PC-3 (cell line): ENCODE measurements around the gene KLHL8. TPM values are rescaled to one million over a fixed set of nuclear protein-coding genes. Genes with fewer than 3 reads are reported as not detected.

Experiments used
- ATAC-seq: fragments of 200-7000 bp; cut with Tn5 transposase; 2 replicates; pipeline ENCODE4 v1.9.1; 2020; ENCODE audit warnings: mild to moderate bottlenecking, moderate library complexity
- BruUV-seq: library from RNA; stranded (reverse); fragments of 400-500 nt; replicated peaks from 2 replicates; lab custom pipeline; 2021; lab: Mats Ljungman, UMichigan
- CTCF ChIA-PET: fragments of 300-600 bp; sonication (Branson Sonifier 250); formaldehyde crosslinking; loops from one replicate; lab custom pipeline; 2022; ENCODE audit warnings: antibody characterized with exemption; lab: Charles Lee
- POLR2A ChIA-PET: fragments of 300-600 bp; sonication (Branson Sonifier 250); formaldehyde crosslinking; loops from one replicate; lab custom pipeline; 2022; ENCODE audit warnings: antibody characterized with exemption; ENCODE audit not compliant: unreplicated experiment; lab: Charles Lee
- DNase-seq: peaks from one replicate; pipeline ENCODE4 v3.0.0-alpha.2; 2015
- H2AFZ ChIP-seq: fragments of 300-600 bp; sonication (generic); 2 replicates; pipeline ENCODE4 v1.6.0; 2016; ENCODE audit warnings: antibody characterized with exemption, low read length
- H3F3A ChIP-seq: fragments of 300-600 bp; sonication (generic); one replicate; pipeline ENCODE4 v1.6.0; 2017; ENCODE audit warnings: antibody characterized with exemption, low read length, control low read depth, mild to moderate bottlenecking; ENCODE audit not compliant: unreplicated experiment
- H3K27ac ChIP-seq: fragments of 300-600 bp; sonication (generic); 2 replicates; pipeline ENCODE4 v1.5.1; 2016; ENCODE audit warnings: mild to moderate bottlenecking, low read length
- H3K27me3 ChIP-seq: fragments of 300-600 bp; sonication (generic); 2 replicates; pipeline ENCODE4 v1.6.1; 2016; ENCODE audit warnings: low read length, mixed read lengths
- H3K36me3 ChIP-seq: fragments of 300-600 bp; sonication (generic); 2 replicates; pipeline ENCODE4 v1.6.1; 2016; ENCODE audit warnings: low read depth, mixed run types, low read length, mixed read lengths
- H3K4me1 ChIP-seq: fragments of 300-600 bp; sonication (generic); 2 replicates; pipeline ENCODE4 v1.5.1; 2016; ENCODE audit warnings: low read length; ENCODE audit not compliant: insufficient read depth
- H3K4me2 ChIP-seq: fragments of 300-600 bp; sonication (generic); 2 replicates; pipeline ENCODE4 v1.6.0; 2016; ENCODE audit warnings: low read length
- H3K4me3 ChIP-seq: fragments of 300-600 bp; sonication (generic); 2 replicates; pipeline ENCODE4 v1.5.1; 2016; ENCODE audit warnings: mild to moderate bottlenecking, low read length, mixed read lengths
- H3K79me2 ChIP-seq: fragments of 300-600 bp; sonication (generic); 2 replicates; pipeline ENCODE4 v1.6.1; 2017; ENCODE audit warnings: low read length, mixed read lengths
- H3K9ac ChIP-seq: fragments of 300-600 bp; sonication (generic); 2 replicates; pipeline ENCODE4 v1.6.0; 2016; ENCODE audit warnings: mild to moderate bottlenecking, low read length
- H3K9me2 ChIP-seq: fragments of 300-600 bp; sonication (generic); replicated peaks from 2 replicates; pipeline ENCODE4 v1.6.1; 2016; ENCODE audit warnings: mixed run types, low read length, mixed read lengths
- H3K9me3 ChIP-seq: fragments of 300-600 bp; sonication (generic); 2 replicates; pipeline ENCODE4 v1.6.1; 2016; ENCODE audit warnings: low read length, mixed read lengths
- H4K20me1 ChIP-seq: fragments of 300-600 bp; sonication (generic); 2 replicates; pipeline ENCODE4 v1.6.1; 2016; ENCODE audit warnings: low read length, mixed read lengths
- CTCF ChIP-seq: fragments of 300-600 bp; sonication (generic); conservative IDR thresholded peaks from 2 replicates; pipeline ENCODE4 v1.5.1; 2017; ENCODE audit warnings: antibody characterized with exemption, low read depth, mild to moderate bottlenecking, low read length
- EZH2 ChIP-seq: fragments of 300-600 bp; sonication (generic); IDR thresholded peaks from one replicate; pipeline ENCODE4 v1.6.1; 2017; ENCODE audit warnings: antibody characterized with exemption, mild to moderate bottlenecking, low read length; ENCODE audit not compliant: unreplicated experiment
- EZH2phosphoT487 ChIP-seq: fragments of 300-600 bp; sonication (generic); IDR thresholded peaks from 2 replicates; pipeline ENCODE4 v1.6.1; 2018; ENCODE audit warnings: mild to moderate bottlenecking, antibody characterized with exemption, low read length, borderline replicate concordance
- intact Hi-C: fragments of 100-400 bp; cut with micrococcal nuclease; formaldehyde crosslinking; loops from 2 replicates; pipeline ENCODE4 v1.9.0; 2023
- total RNA-seq: library from RNA; depleted of rRNA; stranded (reverse); fragments of >200 nt; gene quantifications from 2 replicates; pipeline ENCODE4 v1.2.3, GENCODE V29; 2014

The KLHL8 gene
- total RNA-seq, 1 experiment from 2014 or later, result 5.6 TPM

DNA sequence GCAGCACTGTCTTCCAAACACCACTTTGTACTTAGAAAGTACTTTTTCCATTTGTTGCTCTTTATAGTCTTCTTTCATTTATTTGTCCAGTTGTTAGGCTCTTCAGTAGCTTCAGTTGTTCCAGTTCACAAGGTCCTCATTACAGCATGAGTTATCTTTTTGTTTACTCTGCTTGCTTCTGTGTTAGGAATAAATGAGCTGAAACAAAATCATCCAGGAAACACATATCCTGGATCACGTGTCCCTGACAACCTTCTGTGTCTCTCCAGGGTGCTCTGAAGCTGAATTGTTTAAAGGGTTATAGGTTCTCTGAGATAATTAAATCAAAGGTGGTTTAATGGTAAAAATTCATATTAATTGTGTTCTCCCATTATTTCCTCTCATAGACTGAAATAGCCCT is 19.9 kb upstream of the KLHL8 start:
- no TSS peak for BruUV-seq
- peak; percentile 59 for ATAC-seq

GRCh38 chr4:87239821-87240220 is 19.4 kb upstream of the KLHL8 start:
- H2AFZ ChIP-seq, result peak overlapping the region; percentile 64
- peak; percentile 48 for ATAC-seq

More for the DNA sequence above, 19.9 kb upstream of the KLHL8 start:
- CTCF ChIA-PET, result interaction anchor here (0.9 kb wide), 1 partner anchor 90 kb away, joined by 4 read pairs; no protein-coding TSS in a partner anchor
- no peaks in the 10 kb centered on the region for H4K20me1 ChIP-seq
- POLR2A ChIA-PET, result interaction anchor here (0.6 to 0.7 kb wide), 3 partner anchors 24 to 266 kb away, joined by 3 to 23 read pairs (median 5); no protein-coding TSS in a partner anchor
- H3K9ac ChIP-seq, result peak overlapping the region; percentile 8; the same call in 1 of the 2 replicates
- H3K4me2 ChIP-seq, result peak overlapping the region; percentile 70
- intact Hi-C loops, result loop anchor here (1.0 kb wide), 1 partner anchor 89 kb away; no protein-coding TSS in a partner anchor
- H3K9me3 ChIP-seq, result peaks cover 9% of the 10 kb centered on the region; the same call in 1 of the 2 replicates
- no peak for TF ChIP-seq EZH2
- TF ChIP-seq CTCF, result no peak
- no peak for TF ChIP-seq EZH2phosphoT487
- peaks cover 30% of the 10 kb centered on the region for H3K4me1 ChIP-seq
- H3K9me2 ChIP-seq, result no peaks in the 10 kb centered on the region
- peak overlapping the region; percentile 38; the same call in 1 of the 2 replicates for H3K4me3 ChIP-seq
- no peaks in the 10 kb centered on the region for H3K79me2 ChIP-seq
- no peaks in the 10 kb centered on the region for H3F3A ChIP-seq
- no peaks in the 10 kb centered on the region; the same call in 1 of the 2 replicates for H3K36me3 ChIP-seq
- no peaks in the 10 kb centered on the region for H3K27me3 ChIP-seq
- peak overlapping the region; percentile 63 for H3K27ac ChIP-seq
- DNase-seq, result peak; percentile 36
- peak overlapping the region; percentile 64 for H2AFZ ChIP-seq

More at GRCh38 chr4:87239821-87240220, 19.4 kb upstream of the KLHL8 start:
- Histone ChIP-seq H3F3A (no peaks in the 10 kb centered on the region), H3K9ac (peak overlapping the region; percentile 8; the same call in 1 of the 2 replicates), H3K9me2 (no peaks in the 10 kb centered on the region), H3K79me2 (no peaks in the 10 kb centered on the region), H3K4me1 (peaks cover 33% of the 10 kb centered on the region), H3K27ac (peak overlapping the region; percentile 63), H3K36me3 (no peaks in the 10 kb centered on the region; the same call in 1 of the 2 replicates), H3K4me3 (peak overlapping the region; percentile 38; the same call in 1 of the 2 replicates), H3K4me2 (peak overlapping the region; percentile 70), H4K20me1 (no peaks in the 10 kb centered on the region), H3K27me3 (no peaks in the 10 kb centered on the region), H3K9me3 (peaks cover 9% of the 10 kb centered on the region; the same call in 1 of the 2 replicates)
- intact Hi-C loops, result loop anchor here (1.0 to 5.0 kb wide), 2 partner anchors 89 to 233 kb away; no protein-coding TSS in a partner anchor
- TF ChIP-seq EZH2 (no peak), CTCF (no peak), EZH2phosphoT487 (no peak)
- POLR2A ChIA-PET, result interaction anchor here (0.6 to 0.7 kb wide), 2 partner anchors 115 to 265 kb away, joined by 3 to 23 read pairs; no protein-coding TSS in a partner anchor
- BruUV-seq, result TSS peak; percentile 40
- DNase-seq, result peak; percentile 51
- CTCF ChIA-PET, result interaction anchor here (0.9 kb wide), 1 partner anchor 89 kb away, joined by 4 read pairs; no protein-coding TSS in a partner anchor
